ENCODE results near the gene CALB2. TPM values are rescaled to one million over a fixed set of nuclear protein-coding genes. Genes with fewer than 3 reads are reported as not detected.

CALB2 gene
- total RNA-seq, 1 experiment from 2014 or later, result 0.85 TPM

- H3K27ac ChIP-seq (ENCODE audit: insufficient read length, low read depth, low read length), result no peak overlapping the region
- no peak overlapping the region for H2BK120ac ChIP-seq (ENCODE audit: low read depth, low read length, poor library complexity, severe bottlenecking)
- H3K4ac ChIP-seq (ENCODE audit: low read depth, low read length), result no peak overlapping the region
- WGBS (ENCODE audit: extremely low coverage, insufficient read length, low lambda C conversion rate), result no CpG with 5 or more reads among the region's 8 CpGs
- H4K91ac ChIP-seq (ENCODE audit: insufficient read length, low read depth, low read length), result no peak overlapping the region
- H3K27me3 Mint-ChIP-seq (ENCODE audit: low read depth), result peaks cover 17% of the 10 kb centered on the region
- H3K79me2 ChIP-seq (ENCODE audit: insufficient read depth, low read length), result no peaks in the 10 kb centered on the region
- H3K9ac ChIP-seq (ENCODE audit: extremely low read depth, insufficient read length, low read length), result no peak overlapping the region
- H2BK20ac ChIP-seq (ENCODE audit: low read depth, low read length, poor library complexity, severe bottlenecking), result no peak overlapping the region
- H3K23me2 ChIP-seq (ENCODE audit: insufficient read length, low read depth, low read length, poor library complexity, severe bottlenecking), result no peaks in the 10 kb centered on the region
- H4K8ac ChIP-seq (replicated peaks; ENCODE audit: insufficient read length, low read depth, low read length), result no peak overlapping the region
- H3K23ac ChIP-seq (ENCODE audit: insufficient read length, low read depth, low read length), result no peak overlapping the region
- H3K36me3 Mint-ChIP-seq (ENCODE audit: insufficient read depth in 1 of 3, low read depth in 3 of 3), result peaks cover 0 to 5% (median 3%) of the 10 kb centered on the region in 3 experiments; a peak in 3 of 7 replicates
- no peak overlapping the region for H3K4me3 Mint-ChIP-seq
- peaks cover 12 to 15% of the 10 kb centered on the region in 2 experiments; a peak in 4 of 5 replicates for H3K9me3 Mint-ChIP-seq
- H2AK5ac ChIP-seq (ENCODE audit: insufficient read length, low read length), result no peak overlapping the region
- no peak overlapping the region for H2AFZ ChIP-seq (ENCODE audit: low read length)
- no peak overlapping the region for H3K56ac ChIP-seq (ENCODE audit: insufficient read length, low read depth, low read length)
- no peaks in the 10 kb centered on the region for H4K20me1 ChIP-seq (ENCODE audit: control insufficient read depth, insufficient read depth, insufficient read length)
- H3K4me2 ChIP-seq (ENCODE audit: insufficient read depth, insufficient read length, low read length), result no peak overlapping the region
- H3K18ac ChIP-seq (ENCODE audit: insufficient read length, low read depth, low read length), result no peak overlapping the region
- H3K27me3 ChIP-seq (ENCODE audit: insufficient read depth, low read length), result no peaks in the 10 kb centered on the region
- H2BK12ac ChIP-seq (ENCODE audit: insufficient read length, low read depth, low read length), result no peak overlapping the region
- H2BK15ac ChIP-seq (ENCODE audit: low read depth, low read length), result no peak overlapping the region
- H3T11ph ChIP-seq (ENCODE audit: low read length), result no peak overlapping the region
- H3K14ac ChIP-seq (ENCODE audit: insufficient read depth, low read length), result no peak overlapping the region
- no peak overlapping the region for H4K5ac ChIP-seq (ENCODE audit: insufficient read length, low read depth, low read length)
- H3K27ac Mint-ChIP-seq, result no peak overlapping the region
- no peaks in the 10 kb centered on the region for H3K9me3 ChIP-seq (ENCODE audit: control insufficient read depth, low read depth, low read length)
- peaks cover 7% of the 10 kb centered on the region in 2 experiments for H3K4me1 Mint-ChIP-seq
- no peak overlapping the region for H2BK5ac ChIP-seq (ENCODE audit: insufficient read length, low read length)
- no peaks in the 10 kb centered on the region for H3K79me1 ChIP-seq (ENCODE audit: insufficient read depth, low read depth, low read length, poor library complexity, severe bottlenecking)
- TF ChIP-seq CTCF (conservative IDR thresholded peaks at IDR 0.05), result no peak
- DNase-seq, result no peak
- no peaks in the 10 kb centered on the region for H3K4me1 ChIP-seq (ENCODE audit: insufficient read depth, low read length)
Observed at GRCh38 chr16:71406724-71407123, 48.2 kb downstream of the CALB2 start.
